T-helper 1 cell treated with Interleukin-12 subunit alpha and Interleukin-12 subunit beta and Interleukin-4 antibody, amounts not matched to agents 30 μg/mL and 1 μg/mL, for 36 hours (primary cell): ENCODE results near the gene GAS2L1.
A peak's percentile ranks its signal among the peaks of the same experiment; 100 is the strongest.

Experiments used
- H3K27ac Mint-ChIP-seq: one replicate; pipeline ENCODE4 v1.8.0; 2021; ENCODE audit warnings: mild to moderate bottlenecking, mixed read lengths
- H3K27me3 Mint-ChIP-seq: one replicate; pipeline ENCODE4 v1.8.0; 2021; ENCODE audit warnings: low read depth, mixed read lengths
- H3K36me3 Mint-ChIP-seq: one replicate; pipeline ENCODE4 v1.8.0; 2021; ENCODE audit warnings: low read depth, mixed read lengths
- H3K4me1 Mint-ChIP-seq: one replicate; pipeline ENCODE4 v1.8.0; 2021; ENCODE audit warnings: low read depth, mixed read lengths
- H3K4me3 Mint-ChIP-seq: one replicate; pipeline ENCODE4 v1.8.0; 2021; ENCODE audit warnings: mild to moderate bottlenecking, moderate library complexity, mixed read lengths
- H3K9me3 Mint-ChIP-seq: one replicate; pipeline ENCODE4 v1.8.0; 2021; ENCODE audit warnings: mixed read lengths

Gene GAS2L1

DNA sequence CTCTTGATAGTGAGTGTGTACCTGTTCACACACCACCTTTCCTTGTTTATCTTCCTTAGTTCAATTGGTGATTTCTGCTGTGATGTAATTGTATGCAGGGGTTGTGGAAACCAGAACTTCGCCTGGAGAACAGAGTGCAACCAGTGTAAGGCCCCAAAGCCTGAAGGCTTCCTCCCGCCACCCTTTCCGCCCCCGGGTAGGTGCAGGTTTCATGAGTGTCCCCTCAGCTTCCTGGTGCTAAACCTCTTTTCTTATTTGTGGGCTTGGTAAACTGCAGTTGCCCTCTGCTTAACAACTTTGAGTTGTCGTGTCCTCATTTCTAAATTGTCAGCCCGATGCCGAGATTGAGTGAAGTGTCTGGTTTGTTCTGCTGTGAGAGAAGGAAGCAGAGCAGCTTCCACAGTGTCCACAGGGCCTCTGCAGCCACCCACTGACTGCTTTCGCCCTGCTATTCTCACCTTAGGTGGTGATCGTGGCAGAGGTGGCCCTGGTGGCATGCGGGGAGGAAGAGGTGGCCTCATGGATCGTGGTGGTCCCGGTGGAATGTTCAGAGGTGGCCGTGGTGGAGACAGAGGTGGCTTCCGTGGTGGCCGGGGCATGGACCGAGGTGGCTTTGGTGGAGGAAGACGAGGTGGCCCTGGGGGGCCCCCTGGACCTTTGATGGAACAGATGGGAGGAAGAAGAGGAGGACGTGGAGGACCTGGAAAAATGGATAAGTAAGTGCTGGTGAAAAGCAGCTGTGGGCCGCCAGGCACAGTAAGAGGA is 7.1 kb upstream of the GAS2L1 start:
- peaks cover 10% of the 10 kb centered on the region for H3K4me1 Mint-ChIP-seq
- H3K27ac Mint-ChIP-seq, result peak overlapping the region; percentile 37
- H3K27me3 Mint-ChIP-seq, result no peaks in the 10 kb centered on the region
- H3K9me3 Mint-ChIP-seq, result no peaks in the 10 kb centered on the region
- H3K4me3 Mint-ChIP-seq, result no peak overlapping the region
- peaks cover 47% of the 10 kb centered on the region for H3K36me3 Mint-ChIP-seq

DNA sequence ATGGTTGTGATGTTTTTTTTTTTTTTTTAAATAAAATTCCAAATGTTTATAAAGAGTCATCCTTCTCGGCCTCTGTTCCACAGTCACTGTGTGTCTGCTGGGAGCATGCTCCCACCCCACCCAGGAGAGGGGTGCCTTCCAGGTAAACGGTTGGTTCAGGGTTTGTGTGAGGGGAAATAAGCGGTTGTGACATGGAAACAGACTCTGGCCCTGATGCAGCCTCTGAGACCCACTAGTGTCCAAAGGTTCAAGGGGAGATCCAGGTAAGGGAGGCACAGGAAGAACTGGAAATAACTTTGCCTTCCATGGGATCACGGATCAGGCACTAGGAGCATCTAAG is 6.0 kb upstream of the GAS2L1 start:
- Mint-ChIP-seq H3K9me3 (no peaks in the 10 kb centered on the region), H3K4me3 (no peak overlapping the region), H3K27ac (no peak overlapping the region), H3K4me1 (peaks cover 10% of the 10 kb centered on the region), H3K27me3 (no peaks in the 10 kb centered on the region), H3K36me3 (peaks cover 43% of the 10 kb centered on the region)

DNA sequence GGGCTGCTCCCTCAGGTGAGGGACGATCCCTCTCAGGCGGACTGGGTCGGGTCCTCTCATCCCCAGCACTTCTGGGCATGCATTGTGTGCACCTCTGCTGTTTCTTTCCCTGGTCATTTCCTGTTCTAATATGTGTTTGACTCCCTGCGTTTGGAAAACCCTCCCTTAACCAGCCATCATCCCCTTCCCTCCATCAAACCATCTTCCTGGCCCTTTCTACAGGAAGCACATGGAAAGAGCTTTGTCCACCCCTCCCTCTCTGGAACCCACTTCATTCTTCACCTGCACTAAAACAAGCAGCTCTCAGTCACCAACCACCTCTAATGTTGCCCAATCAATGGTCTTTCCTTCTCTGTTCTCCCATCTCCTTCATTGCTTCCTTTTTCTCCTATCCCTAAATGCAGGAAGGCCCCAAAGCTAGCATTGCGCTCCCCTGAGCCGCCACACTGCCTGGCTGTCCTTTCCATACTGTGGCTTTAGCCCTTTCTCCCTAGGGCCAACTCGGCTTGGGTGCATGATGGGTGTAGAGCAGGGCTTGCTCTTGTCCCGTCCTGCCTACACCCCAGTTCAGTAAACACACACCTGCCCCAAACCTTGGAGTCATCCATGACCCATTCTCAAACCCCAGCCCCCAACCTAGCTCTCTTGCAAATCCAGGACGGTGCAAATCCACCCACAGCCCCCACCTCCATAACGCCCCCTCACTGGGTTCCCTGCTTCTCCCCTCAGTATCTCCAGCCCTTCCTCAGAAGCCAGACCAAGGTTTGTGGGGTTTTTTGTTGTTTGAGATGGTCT is 5.4 kb upstream of the GAS2L1 start:
- Mint-ChIP-seq H3K4me3 (no peak overlapping the region), H3K27ac (no peak overlapping the region), H3K4me1 (peaks cover 12% of the 10 kb centered on the region), H3K36me3 (peaks cover 39% of the 10 kb centered on the region), H3K27me3 (no peaks in the 10 kb centered on the region), H3K9me3 (no peaks in the 10 kb centered on the region)

GRCh38 chr22:29301716-29302401 is 4.6 kb upstream of the GAS2L1 start:
- H3K4me1 Mint-ChIP-seq, result peaks cover 12% of the 10 kb centered on the region
- no peaks in the 10 kb centered on the region for H3K9me3 Mint-ChIP-seq
- H3K4me3 Mint-ChIP-seq, result no peak overlapping the region
- no peaks in the 10 kb centered on the region for H3K27me3 Mint-ChIP-seq
- no peak overlapping the region for H3K27ac Mint-ChIP-seq
- peaks cover 37% of the 10 kb centered on the region for H3K36me3 Mint-ChIP-seq

DNA sequence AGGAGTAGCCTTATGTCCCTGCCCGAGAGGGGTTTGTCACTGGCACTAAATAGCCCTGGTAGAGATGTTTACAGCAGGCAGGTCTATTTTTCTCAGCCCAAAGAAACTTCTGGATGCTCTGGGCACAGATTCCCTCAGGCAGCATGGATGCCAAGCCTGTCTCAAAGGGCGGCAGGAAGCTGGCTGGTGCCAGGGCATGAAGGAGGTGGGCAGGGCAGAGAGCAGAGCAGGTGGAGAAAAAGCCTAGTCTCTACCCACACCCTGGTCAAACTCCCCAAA is 4.1 kb upstream of the GAS2L1 start:
- Mint-ChIP-seq H3K27ac (no peak overlapping the region), H3K36me3 (peaks cover 32% of the 10 kb centered on the region), H3K4me3 (no peak overlapping the region), H3K27me3 (peaks cover 1% of the 10 kb centered on the region), H3K4me1 (peaks cover 12% of the 10 kb centered on the region), H3K9me3 (no peaks in the 10 kb centered on the region)

DNA sequence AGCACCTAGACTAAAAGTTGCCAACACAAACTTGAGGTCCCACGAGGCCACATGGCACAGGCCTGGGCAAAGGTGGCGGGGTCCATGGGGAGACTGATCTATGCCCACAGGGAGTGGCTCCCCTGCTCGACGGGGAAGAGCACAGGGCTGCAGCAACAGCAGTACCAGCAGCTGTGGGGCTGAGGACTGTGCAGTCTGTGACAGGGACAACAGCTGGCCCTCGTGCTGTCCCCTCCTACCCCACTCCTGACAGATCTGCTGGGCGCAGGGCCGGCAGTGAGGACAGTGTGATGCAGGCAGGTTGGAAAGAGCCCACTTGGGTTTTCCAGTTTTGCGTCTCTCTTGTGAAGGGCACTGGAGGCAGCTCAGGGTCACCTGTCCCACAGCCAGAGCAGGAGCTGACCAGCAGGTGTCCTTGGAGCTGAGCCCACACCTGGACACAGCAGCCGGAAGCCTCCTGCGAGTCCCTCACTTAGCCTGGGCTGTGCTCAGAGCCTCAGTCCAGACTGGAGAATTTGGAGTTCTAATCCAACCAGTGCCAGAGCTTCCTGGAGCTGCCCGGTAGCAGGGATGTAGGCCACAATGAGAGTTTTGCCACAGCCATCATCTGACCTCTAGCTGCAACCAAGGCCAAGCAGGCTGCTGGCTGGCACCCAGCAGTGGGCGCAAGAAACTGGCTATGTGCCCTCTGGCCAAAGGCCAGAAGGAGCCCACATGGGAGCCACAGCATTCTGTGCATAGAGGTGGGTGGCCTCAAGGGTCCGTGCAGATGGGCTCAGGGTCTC is 3.6 kb upstream of the GAS2L1 start:
- Mint-ChIP-seq H3K36me3 (peaks cover 27% of the 10 kb centered on the region), H3K4me3 (no peak overlapping the region), H3K27ac (no peak overlapping the region), H3K9me3 (no peaks in the 10 kb centered on the region), H3K4me1 (peaks cover 14% of the 10 kb centered on the region), H3K27me3 (peaks cover 4% of the 10 kb centered on the region)

- Mint-ChIP-seq H3K27me3 (peaks cover 4% of the 10 kb centered on the region), H3K9me3 (no peaks in the 10 kb centered on the region), H3K27ac (no peak overlapping the region), H3K4me3 (peak overlapping the region; percentile 74), H3K4me1 (peaks cover 9% of the 10 kb centered on the region), H3K36me3 (peaks cover 4% of the 10 kb centered on the region)
Observed at GRCh38 chr22:29305836-29306174, 645 bp upstream of the GAS2L1 start.

DNA sequence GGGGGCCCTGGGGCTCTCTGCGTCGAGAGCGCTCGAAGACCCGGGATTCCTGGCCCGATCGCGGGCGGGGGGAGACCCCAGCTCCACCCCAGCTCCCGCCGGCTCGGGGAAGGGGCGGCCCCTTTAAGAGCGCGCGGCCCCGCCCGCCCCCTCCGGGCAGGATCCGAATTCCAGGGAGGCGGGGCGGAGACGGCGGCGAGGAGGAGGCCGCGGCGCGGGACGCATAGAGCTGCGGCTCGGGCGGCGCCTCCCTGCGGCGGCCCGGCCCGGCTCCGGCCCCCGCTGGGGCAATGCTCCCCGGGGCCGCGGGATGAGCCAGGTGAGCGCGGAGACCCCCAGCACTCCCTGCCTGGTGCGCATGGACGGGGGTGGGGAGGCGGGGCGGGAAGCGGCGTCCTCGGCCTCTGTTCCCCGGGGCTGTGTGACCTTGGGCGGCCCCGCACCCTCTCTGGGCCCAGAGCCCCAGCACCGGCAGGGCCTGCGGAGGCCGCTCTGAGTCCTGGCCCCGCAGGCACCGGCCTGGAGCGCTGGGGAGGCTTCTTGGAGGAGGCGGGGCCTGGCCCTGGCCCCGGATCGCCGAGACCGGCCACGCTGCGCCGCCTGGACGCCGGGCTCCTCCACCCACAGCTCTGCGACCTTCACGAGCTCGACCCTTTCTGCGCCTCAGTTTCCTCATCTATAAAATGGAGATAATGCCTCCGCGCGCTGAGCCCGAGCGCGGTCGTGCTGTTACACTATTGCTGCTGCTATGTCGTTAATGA is 565 bp downstream of the GAS2L1 start:
- Mint-ChIP-seq H3K27me3 (peaks cover 4% of the 10 kb centered on the region), H3K4me1 (peaks cover 5% of the 10 kb centered on the region)

GRCh38 chr22:29307596-29308147 is 1.2 kb downstream of the GAS2L1 start:
- Mint-ChIP-seq H3K27ac (no peak overlapping the region), H3K4me3 (peak overlapping the region; percentile 81), H3K4me1 (peaks cover 6% of the 10 kb centered on the region), H3K36me3 (no peaks in the 10 kb centered on the region), H3K9me3 (no peaks in the 10 kb centered on the region), H3K27me3 (peaks cover 11% of the 10 kb centered on the region)

More for the DNA sequence above, 565 bp downstream of the GAS2L1 start:
- H3K4me3 Mint-ChIP-seq, result peak overlapping the region; percentile 81
- no peaks in the 10 kb centered on the region for H3K9me3 Mint-ChIP-seq
- no peaks in the 10 kb centered on the region for H3K36me3 Mint-ChIP-seq
- H3K27ac Mint-ChIP-seq, result no peak overlapping the region

DNA sequence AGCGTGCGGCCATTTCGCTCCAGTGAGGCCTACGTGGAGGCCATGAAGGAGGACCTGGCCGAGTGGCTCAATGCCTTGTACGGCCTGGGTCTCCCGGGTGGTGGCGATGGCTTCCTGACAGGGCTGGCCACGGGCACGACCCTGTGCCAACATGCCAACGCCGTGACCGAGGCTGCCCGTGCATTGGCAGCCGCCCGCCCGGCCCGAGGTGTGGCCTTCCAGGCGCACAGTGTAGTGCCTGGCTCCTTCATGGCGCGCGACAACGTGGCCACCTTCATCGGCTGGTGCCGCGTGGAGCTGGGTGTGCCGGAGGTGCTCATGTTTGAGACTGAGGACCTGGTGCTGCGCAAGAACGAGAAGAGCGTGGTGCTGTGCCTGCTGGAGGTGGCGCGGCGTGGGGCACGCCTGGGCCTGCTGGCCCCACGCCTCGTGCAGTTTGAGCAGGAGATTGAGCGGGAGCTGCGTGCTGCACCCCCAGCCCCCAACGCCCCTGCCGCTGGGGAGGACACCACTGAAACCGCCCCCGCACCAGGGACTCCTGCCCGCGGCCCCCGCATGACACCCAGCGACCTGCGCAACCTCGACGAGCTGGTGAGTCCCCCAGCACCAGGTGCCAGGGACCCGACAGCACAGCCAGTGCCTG is 1.8 kb downstream of the GAS2L1 start:
- H3K4me3 Mint-ChIP-seq, result peak overlapping the region; percentile 81
- H3K4me1 Mint-ChIP-seq, result peaks cover 8% of the 10 kb centered on the region
- H3K27ac Mint-ChIP-seq, result no peak overlapping the region

DNA sequence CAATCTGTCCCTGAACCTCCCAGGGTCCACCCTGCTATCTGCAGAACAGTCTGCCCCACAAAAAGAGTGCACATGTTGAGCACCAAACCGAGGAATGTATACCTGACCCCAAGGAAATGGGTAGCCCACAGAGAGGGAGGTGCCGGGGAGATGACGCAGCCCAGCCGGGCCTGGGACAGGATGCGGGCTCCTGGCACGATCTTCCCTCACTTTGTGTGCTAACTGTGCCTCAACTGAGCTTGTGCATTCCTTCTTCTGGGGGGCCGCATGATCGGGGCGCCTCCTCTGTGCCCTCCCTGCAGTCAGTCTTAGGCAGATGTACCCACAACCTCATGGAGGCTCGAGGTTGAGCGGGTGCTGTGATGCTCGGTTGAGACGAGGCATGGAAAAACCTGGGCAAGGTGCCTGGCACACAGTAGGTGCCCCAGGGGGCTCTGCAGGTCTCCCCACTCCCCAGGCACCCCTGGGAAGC is 2.4 kb downstream of the GAS2L1 start:
- H3K27ac Mint-ChIP-seq, result no peak overlapping the region
- H3K36me3 Mint-ChIP-seq, result no peaks in the 10 kb centered on the region
- H3K9me3 Mint-ChIP-seq, result no peaks in the 10 kb centered on the region
- peak overlapping the region; percentile 16 for H3K4me3 Mint-ChIP-seq
- peaks cover 20% of the 10 kb centered on the region for H3K27me3 Mint-ChIP-seq
- H3K4me1 Mint-ChIP-seq, result peaks cover 10% of the 10 kb centered on the region

More for the DNA sequence above, 1.8 kb downstream of the GAS2L1 start:
- Mint-ChIP-seq H3K36me3 (no peaks in the 10 kb centered on the region), H3K27me3 (peaks cover 16% of the 10 kb centered on the region), H3K9me3 (no peaks in the 10 kb centered on the region)

- Mint-ChIP-seq H3K27me3 (peaks cover 26% of the 10 kb centered on the region), H3K9me3 (no peaks in the 10 kb centered on the region), H3K4me1 (peaks cover 17% of the 10 kb centered on the region), H3K4me3 (no peak overlapping the region), H3K36me3 (no peaks in the 10 kb centered on the region), H3K27ac (no peak overlapping the region)
Observed at GRCh38 chr22:29309332-29310064, 3.0 kb downstream of the GAS2L1 start.
